HepG2 (cell line): ENCODE data around the gene PGRMC2. TPM values are rescaled to one million over a fixed set of nuclear protein-coding genes. Genes with fewer than 3 reads are reported as not detected.

ENCODE experiments used
- EHMT2 ChIP-seq: fragments of 200-600 bp; sonication (generic); IDR thresholded peaks from 2 replicates; pipeline ENCODE4 v1.7.0; 2017; ENCODE audit warnings: antibody characterized with exemption, low read depth, low read length, borderline replicate concordance
- FOXA1 ChIP-seq, 2 experiments: fragments of 450-650 bp in 1 of 2; sonication (generic) in 1 of 2; formaldehyde crosslinking in 1 of 2; IDR thresholded peaks; 2 replicates each; pipeline versions ENCODE4 v1.4.0 to v1.6.1; 2016 to 2020; ENCODE audit warnings: missing genetic modification reagents in 1 of 2
- HDAC2 ChIP-seq: sonication (generic); formaldehyde crosslinking; IDR thresholded peaks from 2 replicates; pipeline ENCODE4 v1.4.0; 2020; ENCODE audit warnings: missing genetic modification reagents
- HIVEP1 ChIP-seq: sonication (generic); formaldehyde crosslinking; IDR thresholded peaks from 2 replicates; pipeline ENCODE4 v1.4.0; 2020; ENCODE audit warnings: mild to moderate bottlenecking, missing genetic modification reagents
- HOXA9 ChIP-seq: sonication (generic); formaldehyde crosslinking; IDR thresholded peaks from 2 replicates; pipeline ENCODE4 v1.8.1; 2022; ENCODE audit warnings: missing genetic modification reagents, mild to moderate bottlenecking, moderate library complexity, borderline replicate concordance
- JDP2 ChIP-seq: sonication (generic); formaldehyde crosslinking; IDR thresholded peaks from 2 replicates; pipeline ENCODE4 v1.8.1; 2022; ENCODE audit warnings: missing genetic modification reagents, borderline replicate concordance
- MTF1 ChIP-seq: sonication (generic); formaldehyde crosslinking; IDR thresholded peaks from 2 replicates; pipeline ENCODE4 v1.5.0; 2020; ENCODE audit warnings: missing genetic modification reagents
- REL ChIP-seq: sonication (generic); formaldehyde crosslinking; conservative IDR thresholded peaks from 2 replicates; pipeline ENCODE4 v1.8.0; 2022; ENCODE audit warnings: mild to moderate bottlenecking, missing genetic modification reagents, moderate library complexity
- SP140L ChIP-seq: sonication (generic); formaldehyde crosslinking; IDR thresholded peaks from 2 replicates; pipeline ENCODE4 v1.4.0; 2020; ENCODE audit warnings: missing genetic modification reagents, borderline replicate concordance
- TGIF2 ChIP-seq: IDR thresholded peaks from 2 replicates; pipeline ENCODE4 v1.6.1; 2016; ENCODE audit warnings: control low read depth, missing compliant biosample characterization
- THAP7 ChIP-seq: sonication (generic); formaldehyde crosslinking; IDR thresholded peaks from 2 replicates; pipeline ENCODE4 v1.8.1; 2023; ENCODE audit warnings: mild to moderate bottlenecking, missing genetic modification reagents
- U2AF1 ChIP-seq: fragments of 200-400 bp; formaldehyde crosslinking; optimal IDR thresholded peaks from 2 replicates; pipeline ENCODE3; 2017; ENCODE audit warnings: mild to moderate bottlenecking, low read depth, low read length
- ZFYVE20 ChIP-seq: sonication (generic); formaldehyde crosslinking; IDR thresholded peaks from 2 replicates; pipeline ENCODE4 v1.8.0; 2023; ENCODE audit warnings: low read depth, mild to moderate bottlenecking, moderate library complexity, missing genetic modification reagents, borderline replicate concordance
- ZNF17 ChIP-seq: sonication (generic); formaldehyde crosslinking; IDR thresholded peaks from 2 replicates; pipeline ENCODE4 v1.5.0; 2020; ENCODE audit warnings: mild to moderate bottlenecking, missing genetic modification reagents
- ZNF431 ChIP-seq: sonication (generic); formaldehyde crosslinking; IDR thresholded peaks from 2 replicates; pipeline ENCODE4 v1.9.0; 2022; ENCODE audit warnings: missing genetic modification reagents, low read depth, mild to moderate bottlenecking, borderline replicate concordance
- ZNF75D ChIP-seq: sonication (generic); formaldehyde crosslinking; IDR thresholded peaks from 2 replicates; pipeline ENCODE4 v1.8.1; 2023; ENCODE audit warnings: missing genetic modification reagents, mild to moderate bottlenecking, borderline replicate concordance
- ZNF891 ChIP-seq: sonication (generic); formaldehyde crosslinking; IDR thresholded peaks from 2 replicates; pipeline ENCODE4 v1.5.0; 2020; ENCODE audit warnings: mild to moderate bottlenecking, missing genetic modification reagents
- polyA plus RNA-seq, 8 experiments: library from polyadenylated mRNA; depleted of rRNA in 3 of 8; stranded (reverse) in 7 of 8; unstranded in 1 of 8; fragments of >200 nt; fragmentation: Illumina TruSeq in 4 of 8; extraction: Trizol in 4 of 8; gene quantifications; 2 replicates each; pipeline versions ENCODE4 v1.2.1 to v1.2.3, GENCODE V29; 2011 to 2016; ENCODE audit warnings: low read depth in 4 of 8, missing spikeins in 1 of 8, mixed read lengths in 1 of 8; ENCODE audit not compliant: insufficient read depth in 1 of 8
- total RNA-seq, 5 experiments: library from RNA; depleted of rRNA; stranded (reverse); fragments of >200 nt; fragmentation: Illumina TruSeq; extraction: Trizol; gene quantifications; 2 replicates each; pipeline ENCODE4 v1.2.3, GENCODE V29; 2016; ENCODE audit warnings: low read depth in 1 of 5
- TF ChIP-seq, protein P1 (sequence below): sonication (generic); formaldehyde crosslinking; IDR thresholded peaks from 2 replicates; pipeline ENCODE4 v1.5.0; 2020; ENCODE audit warnings: missing genetic modification reagents
- TF ChIP-seq, protein P2 (sequence below): sonication (generic); formaldehyde crosslinking; conservative IDR thresholded peaks from 2 replicates; pipeline ENCODE4 v1.8.0; 2022; ENCODE audit warnings: low read depth, missing genetic modification reagents
- TF ChIP-seq, protein P3 (sequence below): sonication (generic); formaldehyde crosslinking; IDR thresholded peaks from 2 replicates; pipeline ENCODE4 v1.5.1; 2020; ENCODE audit warnings: mild to moderate bottlenecking, missing genetic modification reagents, borderline replicate concordance

PGRMC2 gene
- total and polyA plus RNA-seq, 2 of the 13 experiments (the other 11 are each of a cell fraction or from before 2014, with no cell fraction given) = 16.0 to 19.8 TPM

DNA sequence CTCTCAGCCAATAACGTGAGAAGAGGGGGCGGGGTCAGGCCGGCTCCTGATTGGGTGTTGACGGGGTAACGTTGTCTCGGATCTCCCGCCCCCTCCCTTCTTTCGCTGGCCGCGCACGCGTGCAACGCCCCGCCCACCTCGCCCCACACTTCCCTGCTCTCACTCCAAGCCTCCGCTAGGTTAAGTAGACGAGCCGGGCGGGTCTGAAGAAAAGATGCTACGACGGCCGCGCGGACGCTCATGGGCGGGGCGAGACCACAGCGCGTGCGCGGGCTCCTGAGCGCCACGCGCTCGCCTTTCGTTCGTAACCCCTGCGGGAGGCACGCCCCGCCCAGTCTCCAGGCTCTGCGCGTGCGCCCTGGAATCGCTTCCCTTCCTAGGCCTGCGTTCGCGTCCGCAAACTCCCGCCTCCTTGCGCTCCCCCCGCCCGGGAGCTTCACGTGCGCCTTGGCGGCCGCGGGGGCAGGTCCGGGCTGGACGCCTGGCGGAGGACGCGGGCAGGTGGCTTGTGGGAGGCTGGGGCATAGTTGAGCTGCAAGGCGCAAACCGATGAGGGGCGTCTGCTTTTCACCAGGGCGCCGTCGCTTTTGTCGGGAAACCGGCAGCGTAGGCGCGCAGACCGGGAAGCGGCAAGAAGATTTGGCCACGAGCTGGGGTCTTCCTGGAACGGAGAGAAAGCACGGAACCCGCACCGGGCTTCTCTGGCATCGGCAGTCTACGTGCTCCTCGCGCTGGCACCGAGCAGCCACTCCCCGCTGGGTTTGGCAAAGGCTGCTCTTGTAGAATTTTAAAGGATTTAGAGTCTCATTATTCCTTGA, 467 bp upstream of the PGRMC2 start (continued):
- TF ChIP-seq FOXA1 (IDR thresholded peaks at IDR 0.05) (no peak), FOXA1 (CRISPR knock-in tag; IDR thresholded peaks at IDR 0.05) (peak; percentile 57; the same call in 1 of the 2 replicates), HIVEP1 (peak; percentile 97), REL (peak; percentile 99), ZNF17 (CRISPR knock-in tag) (peak; percentile 44; the same call in 1 of the 2 replicates), ZNF431 (CRISPR knock-in tag) (peak; percentile 98), SP140L (0 out of 2 replicates have a peak, but pooled peaks have one; percentile 91), THAP7 (CRISPR knock-in tag) (peak; percentile 97), JDP2 (peak; percentile 77; the same call in 1 of the 2 replicates), HOXA9 (CRISPR knock-in tag) (peak; percentile 95), HDAC2 (CRISPR knock-in tag) (peak; percentile 91), ZFYVE20 (peak; percentile 79; the same call in 1 of the 2 replicates), MTF1 (CRISPR knock-in tag) (peak; percentile 69; the same call in 1 of the 2 replicates), ZNF75D (CRISPR knock-in tag) (no peak), ZNF891 (CRISPR knock-in tag) (peak; percentile 99), U2AF1 (peak; percentile 81), EHMT2 (peak; percentile 65; the same call in 1 of the 2 replicates), TGIF2 (CRISPR knock-in tag) (peak; percentile 88; the same call in 1 of the 2 replicates)
- TF ChIP-seq, protein P1, sequence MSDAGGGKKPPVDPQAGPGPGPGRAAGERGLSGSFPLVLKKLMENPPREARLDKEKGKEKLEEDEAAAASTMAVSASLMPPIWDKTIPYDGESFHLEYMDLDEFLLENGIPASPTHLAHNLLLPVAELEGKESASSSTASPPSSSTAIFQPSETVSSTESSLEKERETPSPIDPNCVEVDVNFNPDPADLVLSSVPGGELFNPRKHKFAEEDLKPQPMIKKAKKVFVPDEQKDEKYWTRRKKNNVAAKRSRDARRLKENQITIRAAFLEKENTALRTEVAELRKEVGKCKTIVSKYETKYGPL (CRISPR knock-in tag) = peak; percentile 86; the same call in 1 of the 2 replicates
- TF ChIP-seq, protein P2, sequence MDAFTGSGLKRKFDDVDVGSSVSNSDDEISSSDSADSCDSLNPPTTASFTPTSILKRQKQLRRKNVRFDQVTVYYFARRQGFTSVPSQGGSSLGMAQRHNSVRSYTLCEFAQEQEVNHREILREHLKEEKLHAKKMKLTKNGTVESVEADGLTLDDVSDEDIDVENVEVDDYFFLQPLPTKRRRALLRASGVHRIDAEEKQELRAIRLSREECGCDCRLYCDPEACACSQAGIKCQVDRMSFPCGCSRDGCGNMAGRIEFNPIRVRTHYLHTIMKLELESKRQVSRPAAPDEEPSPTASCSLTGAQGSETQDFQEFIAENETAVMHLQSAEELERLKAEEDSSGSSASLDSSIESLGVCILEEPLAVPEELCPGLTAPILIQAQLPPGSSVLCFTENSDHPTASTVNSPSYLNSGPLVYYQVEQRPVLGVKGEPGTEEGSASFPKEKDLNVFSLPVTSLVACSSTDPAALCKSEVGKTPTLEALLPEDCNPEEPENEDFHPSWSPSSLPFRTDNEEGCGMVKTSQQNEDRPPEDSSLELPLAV (CRISPR knock-in tag) = peak; percentile 79; the same call in 1 of the 2 replicates
- TF ChIP-seq, protein P3, sequence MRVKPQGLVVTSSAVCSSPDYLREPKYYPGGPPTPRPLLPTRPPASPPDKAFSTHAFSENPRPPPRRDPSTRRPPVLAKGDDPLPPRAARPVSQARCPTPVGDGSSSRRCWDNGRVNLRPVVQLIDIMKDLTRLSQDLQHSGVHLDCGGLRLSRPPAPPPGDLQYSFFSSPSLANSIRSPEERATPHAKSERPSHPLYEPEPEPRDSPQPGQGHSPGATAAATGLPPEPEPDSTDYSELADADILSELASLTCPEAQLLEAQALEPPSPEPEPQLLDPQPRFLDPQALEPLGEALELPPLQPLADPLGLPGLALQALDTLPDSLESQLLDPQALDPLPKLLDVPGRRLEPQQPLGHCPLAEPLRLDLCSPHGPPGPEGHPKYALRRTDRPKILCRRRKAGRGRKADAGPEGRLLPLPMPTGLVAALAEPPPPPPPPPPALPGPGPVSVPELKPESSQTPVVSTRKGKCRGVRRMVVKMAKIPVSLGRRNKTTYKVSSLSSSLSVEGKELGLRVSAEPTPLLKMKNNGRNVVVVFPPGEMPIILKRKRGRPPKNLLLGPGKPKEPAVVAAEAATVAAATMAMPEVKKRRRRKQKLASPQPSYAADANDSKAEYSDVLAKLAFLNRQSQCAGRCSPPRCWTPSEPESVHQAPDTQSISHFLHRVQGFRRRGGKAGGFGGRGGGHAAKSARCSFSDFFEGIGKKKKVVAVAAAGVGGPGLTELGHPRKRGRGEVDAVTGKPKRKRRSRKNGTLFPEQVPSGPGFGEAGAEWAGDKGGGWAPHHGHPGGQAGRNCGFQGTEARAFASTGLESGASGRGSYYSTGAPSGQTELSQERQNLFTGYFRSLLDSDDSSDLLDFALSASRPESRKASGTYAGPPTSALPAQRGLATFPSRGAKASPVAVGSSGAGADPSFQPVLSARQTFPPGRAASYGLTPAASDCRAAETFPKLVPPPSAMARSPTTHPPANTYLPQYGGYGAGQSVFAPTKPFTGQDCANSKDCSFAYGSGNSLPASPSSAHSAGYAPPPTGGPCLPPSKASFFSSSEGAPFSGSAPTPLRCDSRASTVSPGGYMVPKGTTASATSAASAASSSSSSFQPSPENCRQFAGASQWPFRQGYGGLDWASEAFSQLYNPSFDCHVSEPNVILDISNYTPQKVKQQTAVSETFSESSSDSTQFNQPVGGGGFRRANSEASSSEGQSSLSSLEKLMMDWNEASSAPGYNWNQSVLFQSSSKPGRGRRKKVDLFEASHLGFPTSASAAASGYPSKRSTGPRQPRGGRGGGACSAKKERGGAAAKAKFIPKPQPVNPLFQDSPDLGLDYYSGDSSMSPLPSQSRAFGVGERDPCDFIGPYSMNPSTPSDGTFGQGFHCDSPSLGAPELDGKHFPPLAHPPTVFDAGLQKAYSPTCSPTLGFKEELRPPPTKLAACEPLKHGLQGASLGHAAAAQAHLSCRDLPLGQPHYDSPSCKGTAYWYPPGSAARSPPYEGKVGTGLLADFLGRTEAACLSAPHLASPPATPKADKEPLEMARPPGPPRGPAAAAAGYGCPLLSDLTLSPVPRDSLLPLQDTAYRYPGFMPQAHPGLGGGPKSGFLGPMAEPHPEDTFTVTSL = peak; percentile 84
